Suppressor macrophage (primary cell): ENCODE data around the gene CACNA1B.
"Not testable (repeated sequence)": the region's sequence is repeated elsewhere in the genome, so short reads cannot be mapped to it uniquely, and the experiment has no call there.

Source experiments
- DNase-seq, 4 experiments: peaks; one replicate each; pipeline ENCODE4 v3.0.0-alpha.2; 2020 to 2022

The CACNA1B gene

DNA sequence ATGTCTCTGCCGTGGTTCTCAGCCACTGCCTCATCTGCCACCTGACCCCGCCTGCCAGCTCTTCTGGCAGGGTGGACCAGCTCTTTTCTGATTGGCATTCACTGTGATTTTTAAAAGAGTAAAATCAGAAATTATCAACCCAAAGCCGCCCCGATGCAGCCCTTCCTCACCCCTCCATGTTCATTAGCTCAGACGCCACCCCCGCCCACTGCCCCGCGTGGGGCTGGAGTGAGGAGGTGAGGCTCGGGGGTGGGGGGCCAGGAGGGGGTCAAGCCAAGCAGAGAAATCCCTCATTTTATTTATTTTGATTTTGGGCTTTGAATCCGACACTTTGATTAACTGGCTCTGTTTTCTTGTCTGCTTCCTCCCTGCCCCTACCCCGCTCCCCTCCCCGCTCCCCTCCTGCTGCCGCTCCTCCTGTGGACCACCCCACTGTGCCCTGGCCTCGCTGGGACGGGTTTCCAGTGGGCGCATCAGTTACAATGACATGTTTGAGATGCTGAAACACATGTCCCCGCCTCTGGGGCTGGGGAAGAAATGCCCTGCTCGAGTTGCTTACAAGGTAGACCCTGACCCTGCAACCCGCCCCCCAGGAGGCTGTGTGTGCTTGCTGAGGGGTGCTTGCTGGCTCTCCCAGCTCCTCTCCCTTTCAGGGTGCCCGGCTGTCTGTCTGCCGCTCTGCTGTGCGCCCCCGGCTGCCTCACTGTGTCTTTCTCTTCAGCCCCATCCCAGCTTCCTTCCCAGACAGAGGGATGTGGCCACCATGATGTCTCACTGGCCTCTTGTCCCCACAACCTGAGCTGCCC lies 224.9 kb downstream of the CACNA1B start:
- no peak for DNase-seq

- DNase-seq: no peak
These were observed 225.7 kb downstream of the CACNA1B start for GRCh38 chr9:138103111-138103848.

- no peak for DNase-seq
These were observed 226.2 kb downstream of the CACNA1B start for GRCh38 chr9:138103849-138104206.

GRCh38 chr9:138104251-138105122 lies 226.9 kb downstream of the CACNA1B start:
- DNase-seq: no peak

DNA sequence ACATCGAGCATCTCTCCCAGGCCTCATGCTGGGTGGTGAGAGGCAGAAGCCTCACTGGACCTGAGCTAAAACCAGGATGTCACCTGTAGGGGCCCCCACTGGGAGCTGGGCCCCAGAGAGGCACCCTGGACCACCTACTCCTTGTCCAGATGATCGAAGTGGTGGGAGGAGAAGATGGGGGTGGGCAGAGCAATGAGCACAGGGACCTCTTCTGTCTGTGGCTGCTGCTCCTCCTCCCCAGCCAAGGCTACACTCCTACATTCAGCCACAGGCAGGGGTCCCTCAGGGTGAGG lies 227.5 kb downstream of the CACNA1B start:
- DNase-seq: no peak

- no peak for DNase-seq
These were observed 228.3 kb downstream of the CACNA1B start for GRCh38 chr9:138105561-138106505.

DNA sequence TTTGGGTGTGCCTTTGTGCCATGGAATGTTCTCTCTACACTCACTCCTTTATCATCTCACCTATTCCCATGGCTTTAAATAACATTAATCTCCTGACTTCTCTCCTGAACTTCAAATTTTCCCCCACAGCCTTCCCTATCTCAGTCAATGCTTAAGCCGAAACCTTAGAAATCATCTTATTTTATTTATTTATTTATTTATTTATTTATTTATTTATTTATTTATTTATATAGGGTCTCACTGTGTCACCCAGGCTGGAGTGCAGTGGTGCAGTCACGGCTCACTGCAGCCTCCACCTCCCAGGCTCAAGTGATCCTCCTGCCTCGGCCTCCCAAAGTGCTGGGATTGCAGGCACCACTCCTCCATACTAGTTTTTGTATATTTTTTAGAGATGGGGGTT lies 229.5 kb downstream of the CACNA1B start:
- not testable (repeated sequence) for DNase-seq

DNA sequence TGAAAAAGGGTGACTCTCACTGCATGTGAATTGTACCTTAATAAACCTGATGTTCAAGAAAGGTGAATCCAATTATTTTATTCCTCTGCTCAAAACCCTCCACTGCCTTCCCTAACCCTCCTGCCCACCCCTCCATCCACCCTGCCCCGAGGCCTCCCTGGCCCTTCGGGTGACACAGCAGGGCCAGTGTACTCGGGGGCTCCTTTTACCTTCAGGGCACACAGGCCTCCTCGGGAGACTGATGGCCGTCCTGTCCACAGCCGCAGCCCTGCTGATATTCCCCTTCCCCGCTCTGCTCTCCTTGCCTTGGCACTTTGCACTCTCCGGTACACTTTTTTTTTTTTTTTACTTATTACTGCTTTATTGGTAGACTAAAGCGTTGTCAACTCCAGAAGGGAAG lies 234.0 kb downstream of the CACNA1B start:
- no peak for DNase-seq

GRCh38 chr9:138112090-138112748 lies 234.6 kb downstream of the CACNA1B start:
- no peak for DNase-seq

DNA sequence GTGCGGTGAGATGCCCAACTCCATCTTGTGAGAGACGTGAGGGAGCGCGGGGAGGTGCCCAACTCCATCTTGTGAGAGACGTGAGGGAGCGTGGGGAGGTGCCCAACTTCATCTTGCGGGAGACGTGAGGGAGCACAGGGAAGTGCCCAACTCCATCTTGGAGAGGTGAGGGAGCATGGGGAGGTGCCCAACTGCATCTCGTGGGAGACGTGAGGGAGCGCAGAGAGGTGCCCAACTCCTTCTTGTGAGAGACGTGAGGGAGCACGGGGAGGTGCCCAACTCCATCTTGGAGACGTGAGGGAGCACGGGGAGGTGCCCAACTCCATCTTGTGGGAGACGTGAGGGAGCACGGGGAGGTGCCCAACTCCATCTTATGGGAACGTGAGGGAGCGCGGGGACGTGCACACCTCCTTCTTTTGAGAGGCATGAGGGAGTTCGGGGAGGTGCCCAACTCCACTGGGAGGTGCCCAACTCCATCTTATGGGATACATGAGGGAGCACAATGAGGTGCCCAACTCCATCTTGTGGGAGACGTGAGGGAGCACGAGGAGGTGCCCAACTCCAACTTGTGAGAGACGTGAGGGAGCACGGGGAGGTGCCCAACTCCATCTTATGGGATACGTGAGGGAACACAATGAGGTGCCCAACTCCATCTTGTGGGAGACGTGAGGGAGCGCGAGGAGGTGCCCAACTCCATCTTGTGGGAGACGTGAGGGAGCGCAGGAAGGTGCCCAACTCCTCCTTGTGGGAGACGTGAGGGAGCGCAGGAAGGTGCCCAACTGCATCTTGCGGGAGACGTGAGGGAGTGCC lies 235.4 kb downstream of the CACNA1B start:
- no peak for DNase-seq

- DNase-seq: not testable (repeated sequence)
These were observed 236.2 kb downstream of the CACNA1B start for GRCh38 chr9:138113701-138114325.

DNA sequence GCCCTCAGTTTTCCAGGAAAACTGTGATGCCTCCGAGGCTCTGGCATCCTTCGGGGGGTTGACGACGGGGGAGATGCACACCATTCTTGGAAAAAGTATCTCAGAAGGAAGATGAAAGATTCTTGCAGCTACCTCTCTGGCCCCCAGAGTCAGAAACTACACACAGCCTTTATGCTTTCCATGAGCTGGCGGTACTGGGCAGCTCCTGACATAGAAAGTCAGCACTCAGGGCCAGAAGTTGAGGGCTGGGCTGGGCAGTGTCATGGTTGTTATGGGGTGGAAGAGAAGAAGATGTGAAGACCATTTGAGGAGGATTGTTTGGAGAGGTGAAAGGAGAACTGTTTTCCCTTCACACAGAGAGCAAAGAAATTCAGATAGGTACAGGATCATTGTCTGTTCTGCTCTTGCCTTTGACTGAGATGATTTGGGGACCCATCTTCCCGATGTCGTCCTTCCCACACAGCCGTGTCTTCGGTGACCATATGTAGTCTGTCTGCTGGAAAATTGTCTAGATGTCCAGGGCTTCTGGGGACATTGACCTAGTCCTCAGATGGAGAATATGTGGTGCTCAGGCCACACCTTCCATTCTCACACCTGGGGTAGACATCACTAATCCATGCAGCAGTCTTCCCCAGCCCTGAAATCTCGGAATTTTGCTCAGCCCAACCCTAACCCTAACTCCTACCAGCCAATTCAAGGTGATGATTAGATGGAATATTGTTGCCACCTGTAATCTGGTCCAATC lies 237.1 kb downstream of the CACNA1B start:
- DNase-seq: no peak

DNA sequence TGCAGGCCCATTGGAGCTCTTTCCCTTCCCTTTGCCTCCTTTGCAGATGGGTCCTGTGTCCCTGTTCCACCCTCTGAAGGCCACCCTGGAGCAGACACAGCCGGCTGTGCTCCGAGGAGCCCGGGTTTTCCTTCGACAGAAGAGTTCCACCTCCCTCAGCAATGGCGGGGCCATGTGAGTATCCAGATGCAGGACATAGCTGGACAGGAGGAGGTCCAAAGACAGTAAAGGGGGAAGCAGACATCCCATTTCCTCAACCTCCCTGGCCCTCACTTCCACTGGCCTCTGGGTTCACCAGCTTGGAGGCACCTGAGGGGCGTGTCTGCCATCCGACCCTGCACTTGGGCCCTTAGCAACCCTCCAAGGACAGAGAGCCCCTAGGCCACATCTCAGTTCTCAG lies 237.9 kb downstream of the CACNA1B start:
- no peak for DNase-seq

GRCh38 chr9:138116521-138116920 lies 238.9 kb downstream of the CACNA1B start:
- DNase-seq: no peak

DNA sequence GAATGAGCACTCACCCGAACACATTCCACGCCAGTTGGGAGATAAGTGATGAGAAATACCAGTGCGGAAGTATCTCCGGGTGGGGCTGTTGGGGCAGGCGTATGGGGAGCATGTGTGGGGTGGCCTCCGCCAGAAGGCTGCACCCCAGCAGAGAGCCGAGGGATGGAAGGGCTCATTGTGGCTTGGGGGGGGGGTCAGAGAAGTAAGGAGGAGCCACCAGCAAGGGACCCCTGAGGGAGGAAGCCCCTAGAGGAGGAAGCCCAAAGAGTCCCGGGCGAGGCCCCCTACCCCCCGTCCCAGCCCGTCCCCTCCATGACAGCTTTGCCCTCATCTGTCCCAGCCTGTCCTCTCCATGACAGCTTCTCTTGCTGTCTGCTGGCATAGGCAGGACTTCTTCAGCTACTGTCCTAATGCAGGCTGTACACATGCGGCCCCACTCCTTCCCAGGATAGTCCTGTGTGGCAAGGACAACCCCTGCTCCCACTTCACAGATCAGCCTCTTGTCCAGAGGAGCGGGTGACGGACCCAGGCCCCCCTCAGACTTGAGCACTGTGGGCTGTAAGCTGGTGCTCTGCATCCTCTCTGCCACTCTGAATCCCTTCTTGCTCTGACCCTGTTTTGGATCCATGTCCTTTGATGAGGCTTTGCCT lies 239.6 kb downstream of the CACNA1B start:
- DNase-seq: no peak

- no peak for DNase-seq
These were observed 240.3 kb downstream of the CACNA1B start for GRCh38 chr9:138117836-138118235.

DNA sequence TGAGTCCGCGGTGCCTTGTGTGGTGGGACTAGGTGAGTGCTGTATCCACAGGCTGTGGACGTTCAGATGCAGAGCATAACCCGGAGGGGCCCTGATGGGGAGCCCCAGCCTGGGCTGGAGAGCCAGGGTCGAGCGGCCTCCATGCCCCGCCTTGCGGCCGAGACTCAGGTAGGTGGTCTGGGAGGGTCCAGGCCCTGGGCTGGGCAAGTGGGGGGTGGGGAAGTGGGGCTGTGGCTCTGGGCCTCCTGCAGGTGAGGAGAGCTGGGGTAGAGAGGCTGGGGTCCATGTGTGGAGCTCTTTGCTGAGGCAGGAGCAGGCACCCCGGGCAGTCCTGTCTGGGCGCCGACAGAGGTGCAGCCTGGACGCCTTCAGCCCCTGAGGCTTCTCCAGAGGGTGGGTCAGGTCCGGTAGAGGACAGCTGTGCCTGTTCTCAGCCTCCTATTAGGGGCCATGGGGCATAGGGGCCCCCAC lies 241.1 kb downstream of the CACNA1B start:
- no peak for DNase-seq

DNA sequence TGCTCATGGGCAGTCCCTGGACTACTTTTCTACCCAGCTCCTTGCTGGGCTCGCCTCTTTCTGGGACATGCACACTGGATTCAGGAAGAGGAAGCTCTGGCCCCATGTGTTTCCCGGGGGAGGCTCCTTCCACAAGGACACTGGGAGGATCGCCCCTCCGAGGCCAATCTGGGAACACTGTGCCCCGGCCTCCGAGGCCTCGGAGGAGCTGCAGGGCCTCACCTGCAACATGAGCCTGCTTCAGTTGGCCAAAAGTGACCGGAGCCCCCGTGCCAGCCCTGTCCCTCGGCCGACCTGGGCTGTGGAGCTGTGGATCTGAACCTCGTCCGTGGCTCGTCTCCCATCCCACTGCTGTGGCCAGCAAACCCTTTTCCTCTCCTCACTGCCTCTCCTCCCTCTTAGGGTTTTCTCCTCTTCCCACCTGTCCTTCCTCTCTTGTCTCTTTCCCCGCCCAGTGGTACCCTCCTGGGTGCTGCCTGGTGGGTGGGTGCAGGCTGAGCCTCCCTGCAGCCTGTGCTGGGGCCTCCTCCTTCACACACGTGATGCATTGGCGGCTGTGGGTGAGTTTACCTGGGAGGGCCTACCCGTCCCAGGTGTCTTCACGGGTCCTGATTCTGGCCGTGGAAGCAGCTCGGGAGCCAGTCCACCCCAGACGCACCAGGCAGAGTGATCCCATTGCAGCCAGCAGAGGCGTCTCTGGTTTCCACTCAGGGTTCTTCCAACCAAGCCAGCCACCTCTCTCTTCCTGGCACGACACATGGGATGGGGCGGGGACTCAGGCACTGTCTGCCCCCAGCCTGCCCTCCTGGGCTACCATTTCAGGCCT lies 241.8 kb downstream of the CACNA1B start:
- no peak for DNase-seq
